Panc1 (cell line): ENCODE measurements around the gene DGLUCY. TPM values are rescaled to one million over a fixed set of nuclear protein-coding genes. Genes with fewer than 3 reads are reported as not detected.

ENCODE experiments used
- ATAC-seq: fragments of 200-7000 bp; cut with Tn5 transposase; 2 replicates; pipeline ENCODE4 v1.9.1; 2020; ENCODE audit warnings: mild to moderate bottlenecking, moderate library complexity
- BruUV-seq: library from RNA; stranded (reverse); fragments of 400-500 nt; replicated peaks from 2 replicates; lab custom pipeline; 2021; lab: Mats Ljungman, UMichigan
- CTCF ChIA-PET: fragments of 300-600 bp; sonication (Branson Sonifier 250); formaldehyde crosslinking; loops from one replicate; lab custom pipeline; 2022; ENCODE audit warnings: antibody characterized with exemption; lab: Charles Lee
- POLR2A ChIA-PET: fragments of 300-600 bp; sonication (Branson Sonifier 250); formaldehyde crosslinking; loops from one replicate; lab custom pipeline; 2022; ENCODE audit warnings: antibody characterized with exemption; lab: Charles Lee
- DNase-seq: peaks from one replicate; pipeline ENCODE4 v3.0.0-alpha.2; 2010; ENCODE audit warnings: low read depth, low spot score
- H3K27ac ChIP-seq: 2 replicates; pipeline ENCODE4 v1.5.1; 2011; ENCODE audit warnings: mild to moderate bottlenecking, low read length, inconsistent platforms
- H3K27me3 ChIP-seq: fragments of 200-500 bp; sonication (Bioruptor generic); 2 replicates; pipeline ENCODE4 v1.6.0; 2014; ENCODE audit warnings: low read length, inconsistent platforms; ENCODE audit not compliant: control insufficient read depth, insufficient read depth
- H3K36me3 ChIP-seq: fragments of 200-500 bp; sonication (Bioruptor generic); 2 replicates; pipeline ENCODE4 v1.5.1; 2014; ENCODE audit warnings: inconsistent platforms, mild to moderate bottlenecking, low read length, moderate library complexity; ENCODE audit not compliant: control insufficient read depth, insufficient read depth
- H3K4me1 ChIP-seq: 2 replicates; pipeline ENCODE4 v1.5.1; 2011; ENCODE audit warnings: inconsistent platforms, mild to moderate bottlenecking, low read length, moderate library complexity; ENCODE audit not compliant: control insufficient read depth, insufficient read depth
- H3K4me3 ChIP-seq, 2 experiments: 2 replicates each; pipeline ENCODE4 v1.5.1; 2011 to 2012; ENCODE audit warnings: low read depth in 2 of 2, low read length in 2 of 2, mild to moderate bottlenecking in 2 of 2, inconsistent platforms in 1 of 2, moderate library complexity in 1 of 2
- H3K9me3 ChIP-seq: fragments of 200-500 bp; sonication (Bioruptor generic); 2 replicates; pipeline ENCODE4 v1.5.1; 2014; ENCODE audit warnings: low read depth, mild to moderate bottlenecking, inconsistent platforms, low read length, moderate library complexity; ENCODE audit not compliant: control insufficient read depth, insufficient read depth
- CTCF ChIP-seq: fragments of 450-650 bp; IDR thresholded peaks from 2 replicates; pipeline ENCODE4 v1.5.1; 2017; ENCODE audit warnings: mild to moderate bottlenecking
- POLR2AphosphoS5 ChIP-seq: IDR thresholded peaks from 2 replicates; pipeline ENCODE4 v1.6.1; 2012; ENCODE audit warnings: mild to moderate bottlenecking, low read depth, low read length, moderate library complexity
- REST ChIP-seq, 2 experiments: IDR thresholded peaks; 2 replicates each; pipeline ENCODE4 v1.6.1; 2011 to 2012; ENCODE audit warnings: low read depth in 2 of 2, control low read depth in 1 of 2, low read length in 1 of 2, mild to moderate bottlenecking in 1 of 2, moderate library complexity in 1 of 2; ENCODE audit not compliant: insufficient read depth in 1 of 2
- SIN3A ChIP-seq: IDR thresholded peaks from 2 replicates; pipeline ENCODE4 v1.6.1; 2012; ENCODE audit warnings: low read depth, mild to moderate bottlenecking, low read length, moderate library complexity, borderline replicate concordance; ENCODE audit not compliant: insufficient read depth
- TCF7L2 ChIP-seq: IDR thresholded peaks from 2 replicates; pipeline ENCODE4 v1.6.1; 2011; ENCODE audit warnings: mild to moderate bottlenecking, low read depth, low read length, inconsistent platforms
- in situ Hi-C: cut with HindIII; loops from 2 replicates; pipeline ENCODE4 v1.10.0; 2016; ENCODE audit warnings: low sequenced_read_pairs, low pct_unique_long_range_greater_than_20kb
- intact Hi-C: fragments of 100-400 bp; cut with micrococcal nuclease; formaldehyde crosslinking; loops from one replicate; pipeline ENCODE4 v1.10.0; 2022; ENCODE audit not compliant: unreplicated experiment
- total RNA-seq: library from RNA; stranded (reverse); gene quantifications from one replicate; pipeline ENCODE4 v1.2.1, GENCODE V29; 2021; ENCODE audit not compliant: unreplicated experiment

Gene DGLUCY
- total RNA-seq, 1 experiment from 2014 or later: 21.3 TPM

- TF ChIP-seq POLR2AphosphoS5 (no peak), REST (IDR thresholded peaks at IDR 0.05; ENCODE audit: insufficient read depth in 1 of 2, low read depth in 2 of 2, low read length in 1 of 2) (no peak), TCF7L2 (no peak), SIN3A (no peak), CTCF (no peak)
- H3K36me3 ChIP-seq: no peaks in the 10 kb centered on the region
- H3K4me1 ChIP-seq: no peaks in the 10 kb centered on the region
- no peaks in the 10 kb centered on the region for H3K27me3 ChIP-seq
- intact Hi-C loops: no loop called here
- BruUV-seq: no TSS peak
- ChIA-PET CTCF (no interaction called here), POLR2A (interaction anchor here (0.6 kb wide), 1 partner anchor 23 kb away, joined by 3 read pairs; no protein-coding TSS in a partner anchor)
- no peak overlapping the region for H3K4me3 ChIP-seq
- DNase-seq (no peak), ATAC-seq (peak; percentile 40; the same call in 1 of the 2 replicates)
- no peak overlapping the region for H3K27ac ChIP-seq
- in situ Hi-C loops: no loop called here
- H3K9me3 ChIP-seq: no peaks in the 10 kb centered on the region
These were observed 155.5 kb downstream of the DGLUCY start for GRCh38 chr14:91269076-91269991.

GRCh38 chr14:91270188-91270587 is 156.3 kb downstream of the DGLUCY start:
- H3K36me3 ChIP-seq: no peaks in the 10 kb centered on the region
- TF ChIP-seq CTCF (no peak), POLR2AphosphoS5 (no peak), REST (IDR thresholded peaks at IDR 0.05; ENCODE audit: insufficient read depth in 1 of 2, low read depth in 2 of 2, low read length in 1 of 2) (no peak), SIN3A (no peak), TCF7L2 (no peak)
- DNase-seq: no peak
- BruUV-seq: no TSS peak
- ATAC-seq: no peak
- CTCF ChIA-PET: no interaction called here
- no peaks in the 10 kb centered on the region for H3K27me3 ChIP-seq
- no peak overlapping the region for H3K27ac ChIP-seq
- in situ Hi-C loops (no loop called here), intact Hi-C loops (no loop called here)
- POLR2A ChIA-PET: no interaction called here
- H3K4me1 ChIP-seq: no peaks in the 10 kb centered on the region
- no peak overlapping the region for H3K4me3 ChIP-seq
- no peaks in the 10 kb centered on the region for H3K9me3 ChIP-seq
